NCI-H82 treated with DMSO at 0.1 percent for 48 hours (cell line): Measurements from ENCODE around the gene FCGR3B.
"Not testable (repeated sequence)": the region's sequence is repeated elsewhere in the genome, so short reads cannot be mapped to it uniquely, and the experiment has no call there.

ENCODE experiments used
- DNase-seq: peaks from one replicate; lab custom pipeline; 2025; ENCODE audit not compliant: unreplicated experiment; lab: John Stamatoyannopoulos, UW

Gene FCGR3B

GRCh38 chr1:161606541-161607336, 24.2 kb downstream of the FCGR3B start:
- DNase-seq = not testable (repeated sequence)

- not testable (repeated sequence) for DNase-seq
Measured at GRCh38 chr1:161605762-161606540, 25.0 kb downstream of the FCGR3B start.

- not testable (repeated sequence) for DNase-seq
Measured at GRCh38 chr1:161605024-161605423, 26.0 kb downstream of the FCGR3B start.

- DNase-seq = not testable (repeated sequence)
Measured at GRCh38 chr1:161597077-161597476, 33.9 kb downstream of the FCGR3B start.

GRCh38 chr1:161595583-161595982, 35.4 kb downstream of the FCGR3B start:
- not testable (repeated sequence) for DNase-seq

- not testable (repeated sequence) for DNase-seq
Measured at GRCh38 chr1:161595173-161595572, 35.8 kb downstream of the FCGR3B start.

- DNase-seq = not testable (repeated sequence)
Measured at GRCh38 chr1:161594269-161594984, 36.5 kb downstream of the FCGR3B start.

GRCh38 chr1:161593092-161593755, 37.8 kb downstream of the FCGR3B start:
- not testable (repeated sequence) for DNase-seq

GRCh38 chr1:161592586-161592985, 38.4 kb downstream of the FCGR3B start:
- not testable (repeated sequence) for DNase-seq

GRCh38 chr1:161589920-161590319, 41.1 kb downstream of the FCGR3B start:
- not testable (repeated sequence) for DNase-seq

- not testable (repeated sequence) for DNase-seq
Measured at GRCh38 chr1:161589365-161589764, 41.6 kb downstream of the FCGR3B start.

GRCh38 chr1:161588596-161588995, 42.4 kb downstream of the FCGR3B start:
- not testable (repeated sequence) for DNase-seq

GRCh38 chr1:161582882-161583281, 48.1 kb downstream of the FCGR3B start:
- not testable (repeated sequence) for DNase-seq

- DNase-seq = not testable (repeated sequence)
Measured at GRCh38 chr1:161580879-161581537, 50.0 kb downstream of the FCGR3B start.

- DNase-seq = not testable (repeated sequence)
Measured at GRCh38 chr1:161579856-161580507, 51.0 kb downstream of the FCGR3B start.

- DNase-seq = not testable (repeated sequence)
Measured at GRCh38 chr1:161576676-161577075, 54.3 kb downstream of the FCGR3B start.
